MM.1S (cell line): Measurements from ENCODE around the gene CBLB.

Source experiments
- DNase-seq: peaks from one replicate; pipeline ENCODE4 v3.0.0-alpha.2; 2015
- H2AFZ ChIP-seq: fragments of 300-600 bp; sonication (generic); 2 replicates; pipeline ENCODE4 v1.6.0; 2016; ENCODE audit warnings: antibody characterized with exemption, low read length
- H3F3A ChIP-seq: fragments of 300-600 bp; sonication (generic); 2 replicates; pipeline ENCODE4 v1.6.1; 2016; ENCODE audit warnings: mild to moderate bottlenecking, antibody characterized with exemption, low read length, moderate library complexity, mixed read lengths; ENCODE audit not compliant: insufficient read depth
- H3K27ac ChIP-seq: fragments of 300-600 bp; sonication (generic); 2 replicates; pipeline ENCODE4 v1.5.1; 2016; ENCODE audit warnings: mild to moderate bottlenecking, low read length
- H3K27me3 ChIP-seq: fragments of 300-600 bp; sonication (generic); replicated peaks from 2 replicates; pipeline ENCODE4 v1.6.0; 2016; ENCODE audit warnings: low read length; ENCODE audit not compliant: insufficient read depth
- H3K36me3 ChIP-seq: fragments of 300-600 bp; sonication (generic); replicated peaks from 2 replicates; pipeline ENCODE4 v1.6.1; 2016; ENCODE audit warnings: mild to moderate bottlenecking, low read length, mixed read lengths; ENCODE audit not compliant: insufficient read depth
- H3K4me1 ChIP-seq: fragments of 300-600 bp; sonication (generic); 2 replicates; pipeline ENCODE4 v1.6.1; 2016; ENCODE audit warnings: low read length, mixed read lengths
- H3K4me2 ChIP-seq: fragments of 300-600 bp; sonication (generic); 2 replicates; pipeline ENCODE4 v1.6.0; 2016; ENCODE audit warnings: low read depth, low read length
- H3K4me3 ChIP-seq: fragments of 300-600 bp; sonication (generic); 2 replicates; pipeline ENCODE4 v1.5.1; 2016; ENCODE audit warnings: low read length, mixed read lengths
- H3K79me2 ChIP-seq: fragments of 300-600 bp; sonication (generic); 2 replicates; pipeline ENCODE4 v1.6.1; 2016; ENCODE audit warnings: mixed run types, low read length, mixed read lengths
- H3K9ac ChIP-seq: fragments of 300-600 bp; sonication (generic); 2 replicates; pipeline ENCODE4 v1.6.1; 2016; ENCODE audit warnings: low read length, mixed read lengths
- H3K9me2 ChIP-seq: fragments of 300-600 bp; sonication (generic); replicated peaks from 2 replicates; pipeline ENCODE4 v1.6.1; 2016; ENCODE audit warnings: mild to moderate bottlenecking, low read length, mixed read lengths; ENCODE audit not compliant: insufficient read depth
- H3K9me3 ChIP-seq: fragments of 300-600 bp; sonication (generic); replicated peaks from 2 replicates; pipeline ENCODE4 v1.6.1; 2016; ENCODE audit warnings: mild to moderate bottlenecking, low read length, mixed read lengths; ENCODE audit not compliant: insufficient read depth
- H4K20me1 ChIP-seq: fragments of 300-600 bp; sonication (generic); 2 replicates; pipeline ENCODE4 v1.6.1; 2016; ENCODE audit warnings: mild to moderate bottlenecking, low read length, moderate library complexity, mixed read lengths; ENCODE audit not compliant: insufficient read depth
- CTCF ChIP-seq: fragments of 300-600 bp; sonication (generic); IDR thresholded peaks from 2 replicates; pipeline ENCODE4 v1.5.1; 2016; ENCODE audit warnings: antibody characterized with exemption, low read length, mixed read lengths
- EZH2 ChIP-seq: fragments of 300-600 bp; sonication (generic); optimal IDR thresholded peaks from 2 replicates; pipeline ENCODE3; 2017; ENCODE audit warnings: low read depth, mild to moderate bottlenecking, antibody characterized with exemption, low read length, mixed read lengths
- EZH2phosphoT487 ChIP-seq: fragments of 300-600 bp; sonication (generic); IDR thresholded peaks from 2 replicates; pipeline ENCODE4 v1.6.1; 2018; ENCODE audit warnings: antibody characterized with exemption, low read length

CBLB gene

DNA sequence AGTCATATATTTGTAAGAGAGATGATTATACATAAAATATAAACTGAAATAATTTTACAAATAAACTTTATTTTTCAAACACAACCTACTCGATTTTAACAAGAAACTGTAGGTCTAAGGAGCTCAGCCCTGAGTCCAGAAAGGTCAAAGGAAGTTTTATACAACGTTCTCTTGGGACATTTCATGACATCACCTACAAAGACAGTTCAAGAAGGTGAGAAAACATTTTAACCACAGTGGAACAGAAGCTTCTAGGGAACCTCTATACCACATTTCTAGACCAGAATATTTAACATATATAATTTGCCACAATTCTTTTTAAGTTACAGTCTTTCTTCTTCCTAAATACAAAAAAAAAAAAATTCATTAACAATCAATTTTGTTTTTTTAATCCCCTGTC is 40.1 kb downstream of the CBLB start:
- Histone ChIP-seq H3K36me3 (no peaks in the 10 kb centered on the region), H3K4me3 (no peak overlapping the region), H3K9ac (no peak overlapping the region), H3K4me2 (no peak overlapping the region), H3K27me3 (no peaks in the 10 kb centered on the region), H4K20me1 (no peaks in the 10 kb centered on the region), H3K4me1 (no peaks in the 10 kb centered on the region), H3K79me2 (no peaks in the 10 kb centered on the region), H3F3A (no peaks in the 10 kb centered on the region), H3K27ac (no peak overlapping the region), H3K9me2 (no peaks in the 10 kb centered on the region), H3K9me3 (no peaks in the 10 kb centered on the region), H2AFZ (no peak overlapping the region)
- DNase-seq: no peak
- TF ChIP-seq CTCF (no peak), EZH2phosphoT487 (no peak), EZH2 (no peak)

- H3K9me3 ChIP-seq: no peaks in the 10 kb centered on the region
- no peaks in the 10 kb centered on the region for H3F3A ChIP-seq
- H3K9me2 ChIP-seq: no peaks in the 10 kb centered on the region
- TF ChIP-seq EZH2phosphoT487 (no peak), CTCF (no peak), EZH2 (no peak)
- H3K4me1 ChIP-seq: no peaks in the 10 kb centered on the region
- no peak for DNase-seq
- no peaks in the 10 kb centered on the region for H3K36me3 ChIP-seq
- H4K20me1 ChIP-seq: no peaks in the 10 kb centered on the region
- H3K27ac ChIP-seq: no peak overlapping the region
- H3K79me2 ChIP-seq: no peaks in the 10 kb centered on the region
- no peak overlapping the region for H3K4me2 ChIP-seq
- H3K4me3 ChIP-seq: no peak overlapping the region
- H3K27me3 ChIP-seq: no peaks in the 10 kb centered on the region
- no peak overlapping the region for H3K9ac ChIP-seq
- no peak overlapping the region for H2AFZ ChIP-seq
Measured at GRCh38 chr3:105827959-105828358, 40.9 kb downstream of the CBLB start.

GRCh38 chr3:105826778-105827634 is 41.8 kb downstream of the CBLB start:
- H3K27me3 ChIP-seq: no peaks in the 10 kb centered on the region
- DNase-seq: no peak
- no peak overlapping the region for H3K4me2 ChIP-seq
- no peaks in the 10 kb centered on the region for H3K36me3 ChIP-seq
- H2AFZ ChIP-seq: no peak overlapping the region
- H3K79me2 ChIP-seq: no peaks in the 10 kb centered on the region
- H3F3A ChIP-seq: no peaks in the 10 kb centered on the region
- H3K4me1 ChIP-seq: no peaks in the 10 kb centered on the region
- H3K9ac ChIP-seq: no peak overlapping the region
- H3K4me3 ChIP-seq: no peak overlapping the region
- no peaks in the 10 kb centered on the region for H4K20me1 ChIP-seq
- no peaks in the 10 kb centered on the region for H3K9me3 ChIP-seq
- TF ChIP-seq EZH2: no peak
- TF ChIP-seq CTCF: no peak
- no peak for TF ChIP-seq EZH2phosphoT487
- no peak overlapping the region for H3K27ac ChIP-seq
- no peaks in the 10 kb centered on the region for H3K9me2 ChIP-seq
